Type B pancreatic cell (in vitro differentiated cells): ENCODE data around the gene RPS15. TPM values are rescaled to one million over a fixed set of nuclear protein-coding genes. Genes with fewer than 3 reads are reported as not detected.
A peak's percentile ranks its signal among the peaks of the same experiment; 100 is the strongest.

ENCODE experiments used
- DNase-seq: peaks from one replicate; pipeline ENCODE4 v3.0.0; 2021; ENCODE audit warnings: mixed read lengths; ENCODE audit not compliant: unreplicated experiment; ENCODE audit errors: extremely low spot score
- H3K27ac Mint-ChIP-seq: 2 replicates; pipeline ENCODE4 v1.8.0; 2021; ENCODE audit warnings: mild to moderate bottlenecking, mixed read lengths
- H3K27me3 Mint-ChIP-seq: 2 replicates; pipeline ENCODE4 v1.8.0; 2021; ENCODE audit warnings: mixed read lengths
- H3K36me3 Mint-ChIP-seq: 2 replicates; pipeline ENCODE4 v1.8.0; 2021; ENCODE audit warnings: mixed read lengths
- H3K4me1 Mint-ChIP-seq: one replicate; pipeline ENCODE4 v1.8.0; 2021; ENCODE audit warnings: mixed read lengths; ENCODE audit not compliant: unreplicated experiment
- H3K4me3 Mint-ChIP-seq: 2 replicates; pipeline ENCODE4 v1.8.0; 2021; ENCODE audit warnings: mild to moderate bottlenecking, mixed read lengths
- H3K9me3 Mint-ChIP-seq: 2 replicates; pipeline ENCODE4 v1.8.0; 2021; ENCODE audit warnings: mixed read lengths
- CTCF ChIP-seq: fragments of 200-600 bp; sonication (generic); conservative IDR thresholded peaks from 2 replicates; pipeline ENCODE4 v1.5.0; 2021; ENCODE audit warnings: antibody characterized with exemption, mild to moderate bottlenecking
- total RNA-seq: library from RNA; stranded (reverse); gene quantifications from 2 replicates; pipeline ENCODE4 v1.2.1, GENCODE V29; 2021; ENCODE audit warnings: low replicate concordance

RPS15 gene
- total RNA-seq, 1 donor from 2014 or later = 1,344 TPM

GRCh38 chr19:1445185-1445931, 7.2 kb downstream of the RPS15 start:
- peak overlapping the region; percentile 56 for H3K27ac Mint-ChIP-seq
- peaks cover 28% of the 10 kb centered on the region for H3K27me3 Mint-ChIP-seq
- no peaks in the 10 kb centered on the region for H3K9me3 Mint-ChIP-seq
- peak; percentile 97 for TF ChIP-seq CTCF
- H3K4me1 Mint-ChIP-seq = peaks cover 10% of the 10 kb centered on the region
- peak; percentile 88 for DNase-seq
- peak overlapping the region; percentile 81 for H3K4me3 Mint-ChIP-seq
- peaks cover 5% of the 10 kb centered on the region for H3K36me3 Mint-ChIP-seq

GRCh38 chr19:1445932-1446712, 7.9 kb downstream of the RPS15 start:
- Mint-ChIP-seq H3K36me3 (peaks cover 5% of the 10 kb centered on the region), H3K27me3 (peaks cover 36% of the 10 kb centered on the region), H3K9me3 (no peaks in the 10 kb centered on the region), H3K4me1 (peaks cover 15% of the 10 kb centered on the region), H3K4me3 (no peak overlapping the region), H3K27ac (no peak overlapping the region)
- TF ChIP-seq CTCF = no peak
- DNase-seq = no peak

- no peak overlapping the region for H3K27ac Mint-ChIP-seq
- H3K27me3 Mint-ChIP-seq = peaks cover 43% of the 10 kb centered on the region
- H3K4me1 Mint-ChIP-seq = peaks cover 15% of the 10 kb centered on the region
- peak overlapping the region; percentile 70 for H3K4me3 Mint-ChIP-seq
- H3K9me3 Mint-ChIP-seq = no peaks in the 10 kb centered on the region
- peaks cover 5% of the 10 kb centered on the region for H3K36me3 Mint-ChIP-seq
- DNase-seq = no peak
- no peak for TF ChIP-seq CTCF
Observed at GRCh38 chr19:1446713-1447481, 8.7 kb downstream of the RPS15 start.

GRCh38 chr19:1447504-1447903, 9.3 kb downstream of the RPS15 start:
- Mint-ChIP-seq H3K27ac (no peak overlapping the region), H3K36me3 (peaks cover 3% of the 10 kb centered on the region), H3K9me3 (no peaks in the 10 kb centered on the region), H3K27me3 (peaks cover 49% of the 10 kb centered on the region), H3K4me3 (peak overlapping the region; percentile 48), H3K4me1 (peaks cover 14% of the 10 kb centered on the region)
- DNase-seq = no peak
- TF ChIP-seq CTCF = no peak

GRCh38 chr19:1447944-1448343, 9.7 kb downstream of the RPS15 start:
- Mint-ChIP-seq H3K4me3 (peak overlapping the region; percentile 52), H3K36me3 (no peaks in the 10 kb centered on the region), H3K9me3 (no peaks in the 10 kb centered on the region), H3K4me1 (peaks cover 10% of the 10 kb centered on the region), H3K27me3 (peaks cover 54% of the 10 kb centered on the region), H3K27ac (no peak overlapping the region)
- TF ChIP-seq CTCF = no peak
- no peak for DNase-seq
